Hypothalamus (tissue), 51 donors: ENCODE data around the gene TTLL7.
A peak's percentile ranks its signal among the peaks of the same experiment; 100 is the strongest.
"Not testable (repeated sequence)": the region's sequence is repeated elsewhere in the genome, so short reads cannot be mapped to it uniquely, and the experiment has no call there.

Experiments used
- DNase-seq, 51 donors: peaks; one replicate each; lab custom pipeline; 2025; lab: John Stamatoyannopoulos, UW

Gene TTLL7

DNA sequence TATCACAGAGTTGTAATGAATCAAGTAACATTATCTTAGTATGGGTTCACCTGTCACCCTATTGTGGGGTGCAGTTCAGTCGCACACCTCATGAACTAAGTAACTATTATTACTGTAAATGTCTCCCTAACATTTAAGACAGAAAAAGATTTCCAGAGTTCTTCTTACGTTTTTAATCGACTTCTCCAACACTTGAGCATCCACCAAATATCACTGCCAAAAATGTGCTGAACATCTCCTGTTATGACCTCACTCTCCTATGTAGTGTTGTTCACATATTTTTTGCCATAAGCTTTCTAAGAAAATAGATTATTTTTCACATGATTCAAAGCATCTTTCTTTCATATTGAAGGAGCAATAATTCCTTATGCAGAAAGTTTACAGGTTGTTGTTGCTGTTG, 1.3 kb downstream of the TTLL7 start:
- DNase-seq, result no peak

- DNase-seq, result no peak
Measured at GRCh38 chr1:83996621-83997020, 2.3 kb downstream of the TTLL7 start.

DNA sequence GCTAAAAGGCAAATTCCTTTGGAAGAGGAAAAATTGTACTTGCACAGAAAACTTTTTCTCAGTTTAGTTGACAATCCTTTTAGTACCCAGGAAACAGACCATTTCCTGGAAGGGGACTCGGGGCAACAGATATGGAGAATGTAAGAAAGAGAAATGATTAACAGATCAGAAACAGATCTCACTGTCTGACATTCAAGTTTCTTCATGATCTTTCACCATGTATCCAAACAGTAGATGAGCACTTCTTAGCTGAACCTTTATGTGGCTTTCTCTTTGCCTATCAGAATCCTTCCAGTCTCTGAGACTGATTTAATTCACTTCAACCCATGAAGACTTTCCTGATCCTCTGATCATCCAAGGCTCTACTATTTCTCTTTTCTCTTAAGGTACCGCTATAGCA, 2.7 kb downstream of the TTLL7 start:
- DNase-seq, result no peak

DNA sequence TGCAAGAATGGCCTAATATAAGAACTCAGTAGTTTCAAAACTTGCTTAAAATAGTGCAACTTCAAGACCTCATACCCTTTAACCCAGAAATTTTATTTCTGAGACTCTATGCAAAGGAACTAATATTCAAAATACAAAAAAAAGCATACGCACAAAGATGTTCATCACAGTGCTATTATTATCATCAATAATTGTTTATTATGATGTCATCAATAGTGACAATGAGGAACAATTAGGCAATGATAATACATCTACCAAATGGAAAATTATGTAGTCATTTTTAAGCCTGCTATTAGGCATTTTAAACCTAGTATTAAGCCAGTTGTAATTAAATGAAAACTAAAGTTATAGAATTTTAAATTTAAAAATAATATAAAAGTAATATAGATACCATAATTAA, 3.3 kb downstream of the TTLL7 start:
- DNase-seq, result no peak

GRCh38 chr1:83994111-83994510, 4.8 kb downstream of the TTLL7 start:
- no peak for DNase-seq

DNA sequence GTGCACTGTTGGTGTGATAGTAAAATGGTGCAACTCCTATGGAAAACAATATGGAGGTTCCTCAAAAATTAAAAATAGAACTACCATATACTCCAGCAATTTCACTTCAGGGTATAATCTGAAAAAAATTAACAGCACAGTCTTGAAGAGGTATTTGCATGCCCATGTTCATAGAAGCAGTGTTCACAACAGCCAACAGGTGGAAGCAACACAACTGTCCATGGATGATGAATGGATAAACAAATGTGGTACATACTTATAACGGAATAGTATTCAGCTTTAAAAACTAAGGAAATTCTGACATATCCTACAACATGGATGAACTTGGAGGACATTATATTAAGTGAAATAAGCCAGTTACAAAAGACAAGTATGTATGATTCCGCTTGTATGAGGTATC, 8.2 kb downstream of the TTLL7 start:
- no peak for DNase-seq

DNA sequence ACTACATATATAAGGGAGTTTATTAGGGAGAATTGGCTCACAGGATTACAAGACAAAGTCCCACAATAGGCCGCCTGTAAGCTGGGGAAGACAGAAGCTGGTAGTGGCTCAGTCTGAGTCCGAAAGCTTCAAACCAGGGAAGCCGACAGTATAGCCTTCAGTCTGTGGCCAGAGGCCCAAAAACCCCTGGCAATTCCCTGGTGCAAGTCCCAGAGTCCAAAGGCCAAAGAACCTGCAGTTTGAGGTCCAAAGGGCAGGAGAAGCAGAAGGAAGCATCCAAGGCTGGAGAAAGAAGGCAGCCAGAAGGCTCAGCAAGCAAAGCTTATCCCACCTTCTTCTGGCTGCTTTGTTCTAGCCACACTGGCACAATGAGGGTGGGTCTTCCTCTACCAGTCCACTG, 13.9 kb downstream of the TTLL7 start:
- no peak for DNase-seq

DNA sequence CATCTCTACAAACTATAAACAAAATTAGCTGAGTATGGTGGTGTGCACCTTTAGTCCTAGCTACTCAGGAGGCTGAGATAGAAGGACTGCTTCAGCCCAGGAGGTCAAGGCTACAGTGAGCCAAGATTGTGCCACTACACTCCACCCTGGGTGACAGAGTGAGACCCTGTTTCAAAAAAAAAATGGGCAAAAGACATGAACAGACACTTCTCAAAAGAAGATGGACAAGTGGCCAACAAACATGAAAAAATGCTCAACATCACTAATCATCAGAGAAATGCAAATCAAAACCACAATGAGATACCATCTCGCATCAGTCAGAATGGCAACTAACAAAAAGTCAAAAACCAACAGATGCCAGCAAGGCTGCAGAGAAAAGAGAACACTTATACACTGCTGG, 15.0 kb downstream of the TTLL7 start:
- DNase-seq, result not testable (repeated sequence)

- no peak for DNase-seq
Measured at GRCh38 chr1:83978056-83978455, 20.9 kb downstream of the TTLL7 start.

GRCh38 chr1:83976920-83977319, 22.0 kb downstream of the TTLL7 start:
- DNase-seq, result no peak

DNA sequence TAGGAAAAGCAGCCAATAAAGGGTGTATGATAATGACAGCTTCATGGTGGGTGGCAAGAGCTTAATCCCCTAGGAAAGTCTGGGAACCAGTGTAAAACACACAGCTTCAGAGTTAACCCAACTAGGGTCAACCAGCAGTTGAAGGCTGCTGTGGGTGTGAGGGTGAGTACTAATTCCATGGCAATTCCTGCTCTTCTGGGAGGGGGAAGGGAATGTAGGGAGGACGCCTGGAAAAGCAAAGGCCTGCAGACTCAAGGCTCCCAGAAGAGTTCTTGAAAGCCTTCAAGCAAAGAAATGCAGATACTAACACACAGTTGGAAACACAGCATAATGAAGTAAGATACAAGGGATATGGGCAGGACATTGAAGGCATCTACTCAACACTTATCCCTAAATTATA, 28.1 kb downstream of the TTLL7 start:
- no peak for DNase-seq

GRCh38 chr1:83970114-83970513, 28.8 kb downstream of the TTLL7 start:
- DNase-seq, result no peak

GRCh38 chr1:83967336-83967735, 31.6 kb downstream of the TTLL7 start:
- no peak for DNase-seq

- no peak for DNase-seq
Measured at GRCh38 chr1:83964153-83964552, 34.8 kb downstream of the TTLL7 start.

- DNase-seq, result peak in 1 of 51 donors; percentile 45
Measured at GRCh38 chr1:83961571-83962295, 37.2 kb downstream of the TTLL7 start.

DNA sequence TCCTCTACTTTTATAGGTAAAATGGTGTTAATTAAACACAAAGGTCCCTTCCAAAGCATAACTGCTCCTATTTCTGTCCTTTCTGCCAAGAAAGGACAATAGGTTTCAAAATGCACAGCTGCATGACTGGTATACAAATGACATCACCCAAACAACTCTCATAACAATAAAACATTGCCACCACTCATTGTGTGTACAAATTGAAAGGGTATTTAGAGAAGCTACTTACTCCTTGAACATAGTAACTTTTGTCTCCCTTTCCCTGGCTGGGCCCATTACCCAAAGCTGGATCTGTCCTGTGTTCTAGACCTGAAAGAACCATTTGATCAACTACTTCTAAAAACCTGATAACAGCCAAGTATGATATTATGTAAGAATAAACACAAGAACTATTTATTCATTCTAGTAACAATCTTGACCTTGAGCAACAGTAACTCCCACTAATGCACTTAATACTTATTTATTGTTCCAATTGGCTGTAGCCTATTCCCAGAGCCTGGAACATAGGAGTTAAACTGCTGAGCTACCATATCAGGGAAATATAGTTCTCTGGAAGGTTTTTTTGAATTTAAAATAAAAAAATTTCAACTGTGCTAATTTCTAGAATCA, 38.2 kb downstream of the TTLL7 start:
- DNase-seq, result peak in 6 of 51 donors; percentile 3 to 71 (median 30)

DNA sequence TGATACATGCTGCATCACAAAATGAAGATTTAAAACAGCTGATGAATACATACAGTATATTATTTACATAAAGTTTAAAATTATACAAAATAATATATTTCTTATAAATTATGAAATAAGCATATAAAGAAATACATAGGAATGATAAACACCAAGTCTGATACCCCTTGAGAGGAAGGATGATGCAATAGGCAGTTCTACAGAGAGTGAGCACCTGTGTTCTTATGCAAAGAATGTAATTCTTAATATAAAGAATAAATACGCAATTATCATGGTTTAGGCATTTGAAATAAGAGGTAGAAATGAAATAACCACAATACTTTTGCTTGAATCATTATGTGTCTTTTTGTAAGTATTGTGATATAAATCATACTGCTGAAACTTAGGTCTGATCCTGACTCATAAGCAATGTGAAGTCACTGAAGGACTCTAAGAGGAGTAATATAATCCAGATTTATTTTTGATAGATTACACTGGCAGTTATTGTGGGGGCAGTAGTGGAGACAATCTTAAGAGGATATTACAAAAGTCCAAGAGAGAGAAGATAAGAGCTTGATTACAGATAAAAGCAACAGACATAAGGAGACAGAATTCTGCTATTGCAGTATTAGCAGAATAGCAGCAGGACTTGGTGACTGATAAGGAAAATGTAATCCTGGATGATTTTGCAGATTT, 39.0 kb downstream of the TTLL7 start:
- peak in 1 of 51 donors; percentile 71 for DNase-seq

- no peak for DNase-seq
Measured at GRCh38 chr1:83958704-83959103, 40.2 kb downstream of the TTLL7 start.

- no peak for DNase-seq
Measured at GRCh38 chr1:83954166-83954823, 44.6 kb downstream of the TTLL7 start.

- DNase-seq, result no peak
Measured at GRCh38 chr1:83950106-83950661, 48.7 kb downstream of the TTLL7 start.

DNA sequence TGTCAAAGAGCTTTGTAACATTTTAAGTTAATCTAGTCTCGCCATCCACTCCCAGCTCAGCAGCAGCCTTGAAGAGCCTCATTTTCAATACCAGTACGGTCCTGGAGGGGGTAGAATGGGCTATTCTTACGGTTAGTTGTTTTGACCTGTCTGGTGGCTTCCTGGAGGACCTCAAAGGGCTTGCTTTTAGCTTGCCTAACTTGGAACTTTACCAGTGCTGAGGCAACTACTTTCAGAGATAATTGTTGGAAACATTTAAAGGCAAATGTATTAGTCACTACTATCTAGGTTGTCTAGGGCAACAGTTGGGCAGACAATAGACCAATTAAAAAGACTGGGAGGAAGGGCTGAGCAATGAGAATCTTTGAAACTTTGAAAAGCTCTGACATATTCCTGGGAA, 56.0 kb downstream of the TTLL7 start:
- no peak for DNase-seq
